Endothelial cell of umbilical vein (primary cell): Measurements from ENCODE around the gene NKTR. TPM values are rescaled to one million over a fixed set of nuclear protein-coding genes. Genes with fewer than 3 reads are reported as not detected.

Experiments
- BruUV-seq: library from RNA; stranded (reverse); fragments of 400-500 nt; replicated peaks from 2 replicates; lab custom pipeline; 2021; lab: Mats Ljungman, UMichigan
- CTCF ChIA-PET: fragments of 300-600, 350-600 bp; sonication (Branson Sonifier 250); formaldehyde crosslinking; loops from one replicate; lab custom pipeline; 2021; ENCODE audit warnings: antibody characterized with exemption, inconsistent platforms; lab: Charles Lee
- POLR2A ChIA-PET: fragments of 300-600, 350-600 bp; sonication (Branson Sonifier 250); formaldehyde crosslinking; loops from one replicate; lab custom pipeline; 2021; ENCODE audit warnings: antibody characterized with exemption, inconsistent platforms; lab: Charles Lee
- DNase-seq: peaks from one replicate; pipeline ENCODE4 v3.0.0-alpha.2; 2011; ENCODE audit warnings: low read depth, low spot score
- FAIRE-seq: peaks from 2 replicates; lab custom pipeline; 2011; peaks lifted over from hg19 to GRCh38; lab: Jason Lieb, UNC
- H2AFZ ChIP-seq: 2 replicates; pipeline ENCODE4 v1.6.0; 2012; ENCODE audit warnings: low read depth, low read length, control low read depth, inconsistent platforms
- H3K27ac ChIP-seq: 2 replicates; pipeline ENCODE4 v1.5.1; 2011; ENCODE audit warnings: low read depth, mild to moderate bottlenecking, control low read depth, low read length, moderate library complexity; ENCODE audit not compliant: insufficient read depth
- H3K27me3 ChIP-seq, 2 experiments: 2 replicates each; pipeline versions ENCODE4 v1.6.0 to v1.6.1; 2011; ENCODE audit warnings: low read length in 2 of 2, mixed read lengths in 1 of 2; ENCODE audit not compliant: control insufficient read depth in 2 of 2, insufficient read depth in 2 of 2
- H3K36me3 ChIP-seq, 2 experiments: 2 replicates in 1 of 2; 3 replicates in 1 of 2; pipeline ENCODE4 v1.5.1; 2011; ENCODE audit warnings: low read length in 2 of 2, mild to moderate bottlenecking in 1 of 2, moderate library complexity in 1 of 2; ENCODE audit not compliant: control insufficient read depth in 2 of 2, insufficient read depth in 2 of 2; ENCODE audit errors: extremely low read depth in 1 of 2
- H3K4me1 ChIP-seq: 3 replicates; pipeline ENCODE4 v1.5.1; 2011; ENCODE audit warnings: mild to moderate bottlenecking, low read length; ENCODE audit not compliant: control insufficient read depth, insufficient read depth; ENCODE audit errors: extremely low read depth
- H3K4me2 ChIP-seq: 2 replicates; pipeline ENCODE4 v1.6.1; 2011; ENCODE audit warnings: low read length, control low read depth, mixed read lengths; ENCODE audit not compliant: insufficient read depth
- H3K4me3 ChIP-seq, 3 experiments: fragments of 200-600 bp in 1 of 3; sonication (generic), shearing (Covaris generic) in 1 of 3; replicated peaks in 1 of 3; 2 replicates each; pipeline ENCODE4 v1.5.1; 2011 to 2016; ENCODE audit warnings: control low read depth in 3 of 3, low read length in 3 of 3, mild to moderate bottlenecking in 2 of 3, inconsistent platforms in 1 of 3, low read depth in 1 of 3, moderate library complexity in 1 of 3; ENCODE audit not compliant: insufficient read depth in 1 of 3
- H3K79me2 ChIP-seq: 2 replicates; pipeline ENCODE4 v1.6.0; 2012; ENCODE audit warnings: low read length, inconsistent platforms; ENCODE audit not compliant: control insufficient read depth, insufficient read depth
- H3K9ac ChIP-seq: replicated peaks from 2 replicates; pipeline ENCODE3; 2011; ENCODE audit warnings: low read length, control low read depth; ENCODE audit not compliant: insufficient read depth; ENCODE audit errors: extremely low read depth
- H3K9me1 ChIP-seq: replicated peaks from 3 replicates; pipeline ENCODE4 v1.6.0; 2011; ENCODE audit warnings: mild to moderate bottlenecking, low read length; ENCODE audit not compliant: control insufficient read depth, insufficient read depth; ENCODE audit errors: extremely low read depth
- H3K9me3 ChIP-seq: replicated peaks from 2 replicates; pipeline ENCODE4 v1.5.1; 2012; ENCODE audit warnings: low read length, inconsistent platforms; ENCODE audit not compliant: control insufficient read depth, insufficient read depth
- H4K20me1 ChIP-seq: replicated peaks from 2 replicates; pipeline ENCODE3; 2011; ENCODE audit warnings: mild to moderate bottlenecking, low read length; ENCODE audit not compliant: control insufficient read depth, insufficient read depth; ENCODE audit errors: extremely low read depth
- EZH2 ChIP-seq: IDR thresholded peaks from 2 replicates; pipeline ENCODE4 v1.6.1; 2012; ENCODE audit warnings: borderline replicate concordance, low read depth, mild to moderate bottlenecking, moderate library complexity, low read length, inconsistent platforms; ENCODE audit not compliant: severe bottlenecking
- FOS ChIP-seq: IDR thresholded peaks from 2 replicates; pipeline ENCODE4 v1.6.1; 2011; ENCODE audit warnings: mild to moderate bottlenecking, low read length, moderate library complexity, borderline replicate concordance; ENCODE audit not compliant: insufficient read depth
- GATA2 ChIP-seq: IDR thresholded peaks from 2 replicates; pipeline ENCODE4 v1.7.0; 2011; ENCODE audit warnings: low read depth, mild to moderate bottlenecking, moderate library complexity, mixed read lengths, low read length; ENCODE audit not compliant: insufficient read length, insufficient read depth
- JUN ChIP-seq: IDR thresholded peaks from 2 replicates; pipeline ENCODE4 v1.6.1; 2011; ENCODE audit warnings: borderline replicate concordance, low read depth; ENCODE audit not compliant: insufficient read length, insufficient read depth
- MYC ChIP-seq: IDR thresholded peaks from one replicate; pipeline ENCODE4 v1.6.1; 2011; ENCODE audit warnings: mild to moderate bottlenecking, low read depth, low read length
- POLR2A ChIP-seq: IDR thresholded peaks from 2 replicates; pipeline ENCODE4 v1.6.1; 2012; ENCODE audit warnings: low read depth, mild to moderate bottlenecking, control low read depth, low read length
- POLR2AphosphoS5 ChIP-seq: IDR thresholded peaks from 2 replicates; pipeline ENCODE4 v1.6.1; 2012; ENCODE audit warnings: low read depth, mild to moderate bottlenecking, control low read depth, low read length, moderate library complexity; ENCODE audit not compliant: insufficient read depth
- dilution Hi-C: fragments of 300-500 bp; cut with MboI; formaldehyde crosslinking; loops from one replicate; pipeline ENCODE4 v1.15.0; 2019; ENCODE audit warnings: low sequenced_read_pairs; ENCODE audit not compliant: extremely low pct_ligation_motif_present
- intact Hi-C: fragments of 100-400 bp; cut with micrococcal nuclease; formaldehyde crosslinking; loops from one replicate; pipeline ENCODE4 v1.10.0; 2022
- polyA plus RNA-seq, 4 experiments: library from polyadenylated mRNA; depleted of rRNA in 3 of 4; stranded (reverse) in 3 of 4; unstranded in 1 of 4; fragments of >200 nt; gene quantifications; 2 replicates each; pipeline versions ENCODE4 v1.2.1 to v1.2.3, GENCODE V29; 2011 to 2012; ENCODE audit warnings: missing spikeins in 1 of 4
- total RNA-seq: library from RNA; stranded (reverse); gene quantifications from 2 replicates; pipeline ENCODE4 v1.2.3, GENCODE V29; 2021
- TF ChIP-seq, protein P1 (sequence below): IDR thresholded peaks from 2 replicates; pipeline ENCODE4 v1.6.1; 2011; ENCODE audit not compliant: insufficient read depth, insufficient read length
- TF ChIP-seq, protein P2 (sequence below), 2 donors: IDR thresholded peaks; 1 replicate in 1 of 2; 2 replicates in 1 of 2; pipeline ENCODE4 v1.5.1; 2011; ENCODE audit warnings: low read length in 2 of 2, mild to moderate bottlenecking in 2 of 2, moderate library complexity in 2 of 2, control low read depth in 1 of 2, inconsistent platforms in 1 of 2, low read depth in 1 of 2; ENCODE audit not compliant: insufficient read depth in 1 of 2; ENCODE audit errors: extremely low read depth in 1 of 2

NKTR gene
- total and polyA plus RNA-seq, 2 donors (not counting 3 experiments of a cell fraction or from before 2014, with no cell fraction given), result 27.4 to 99.0 TPM

DNA sequence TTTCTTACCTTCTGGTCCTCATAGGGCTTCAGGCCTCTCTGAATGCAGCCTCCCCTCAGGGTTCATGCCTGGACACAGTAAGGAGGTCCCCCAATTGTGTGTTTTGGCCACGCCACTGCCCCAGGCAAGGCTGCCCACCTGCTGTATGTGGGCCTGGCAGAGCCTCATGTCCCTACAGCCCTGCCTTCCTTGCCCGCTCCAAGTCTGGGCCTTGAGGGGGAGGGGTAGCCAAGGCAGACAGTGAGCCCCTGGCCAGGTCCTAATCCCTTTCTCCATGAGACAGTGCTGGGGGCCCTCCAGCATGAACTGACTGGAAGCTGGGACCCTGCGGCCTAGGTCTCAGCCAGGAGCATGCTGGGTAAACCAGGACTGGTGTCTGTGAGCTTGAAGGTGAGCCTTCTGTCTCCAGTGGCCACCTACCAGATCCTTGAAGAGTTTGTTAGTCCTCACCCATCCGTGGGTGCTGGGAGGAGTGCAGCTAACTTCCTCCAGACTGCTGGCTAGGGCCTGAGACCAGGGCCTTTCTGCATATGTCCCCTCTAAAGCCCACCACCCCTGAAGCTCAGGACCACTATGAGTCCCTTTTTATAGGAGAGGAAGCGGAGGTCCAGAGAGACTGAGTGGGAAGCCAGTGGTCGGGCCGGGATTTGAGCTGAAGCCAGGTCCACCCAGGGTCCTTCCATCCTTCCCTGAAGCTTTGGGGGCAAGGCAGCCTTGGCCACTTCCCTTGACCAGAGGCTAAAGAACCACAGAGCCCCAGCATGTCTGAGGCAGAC is 61.7 kb downstream of the NKTR start:
- H3K4me3 ChIP-seq, result no peak overlapping the region
- no peaks in the 10 kb centered on the region for H3K9me1 ChIP-seq
- H3K79me2 ChIP-seq, result no peaks in the 10 kb centered on the region
- no peak overlapping the region for H3K27ac ChIP-seq
- H3K4me2 ChIP-seq, result no peak overlapping the region
- H3K36me3 ChIP-seq, result peaks cover 0 to 10% of the 10 kb centered on the region in 2 experiments
- POLR2A ChIA-PET, result no interaction called here
- intact Hi-C loops, result no loop called here
- no peaks in the 10 kb centered on the region for H3K4me1 ChIP-seq
- H3K9me3 ChIP-seq, result no peaks in the 10 kb centered on the region
- CTCF ChIA-PET, result no interaction called here
- no TSS peak for BruUV-seq
- H4K20me1 ChIP-seq, result no peaks in the 10 kb centered on the region
- H3K27me3 ChIP-seq, result no peaks in the 10 kb centered on the region
- TF ChIP-seq, protein P1, sequence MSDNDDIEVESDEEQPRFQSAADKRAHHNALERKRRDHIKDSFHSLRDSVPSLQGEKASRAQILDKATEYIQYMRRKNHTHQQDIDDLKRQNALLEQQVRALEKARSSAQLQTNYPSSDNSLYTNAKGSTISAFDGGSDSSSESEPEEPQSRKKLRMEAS, result no peak
- TF ChIP-seq FOS, result no peak
- TF ChIP-seq EZH2, result no peak
- TF ChIP-seq GATA2, result no peak
- TF ChIP-seq, protein P2, sequence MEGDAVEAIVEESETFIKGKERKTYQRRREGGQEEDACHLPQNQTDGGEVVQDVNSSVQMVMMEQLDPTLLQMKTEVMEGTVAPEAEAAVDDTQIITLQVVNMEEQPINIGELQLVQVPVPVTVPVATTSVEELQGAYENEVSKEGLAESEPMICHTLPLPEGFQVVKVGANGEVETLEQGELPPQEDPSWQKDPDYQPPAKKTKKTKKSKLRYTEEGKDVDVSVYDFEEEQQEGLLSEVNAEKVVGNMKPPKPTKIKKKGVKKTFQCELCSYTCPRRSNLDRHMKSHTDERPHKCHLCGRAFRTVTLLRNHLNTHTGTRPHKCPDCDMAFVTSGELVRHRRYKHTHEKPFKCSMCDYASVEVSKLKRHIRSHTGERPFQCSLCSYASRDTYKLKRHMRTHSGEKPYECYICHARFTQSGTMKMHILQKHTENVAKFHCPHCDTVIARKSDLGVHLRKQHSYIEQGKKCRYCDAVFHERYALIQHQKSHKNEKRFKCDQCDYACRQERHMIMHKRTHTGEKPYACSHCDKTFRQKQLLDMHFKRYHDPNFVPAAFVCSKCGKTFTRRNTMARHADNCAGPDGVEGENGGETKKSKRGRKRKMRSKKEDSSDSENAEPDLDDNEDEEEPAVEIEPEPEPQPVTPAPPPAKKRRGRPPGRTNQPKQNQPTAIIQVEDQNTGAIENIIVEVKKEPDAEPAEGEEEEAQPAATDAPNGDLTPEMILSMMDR (IDR thresholded peaks at IDR 0.05; ENCODE audit: extremely low read depth in 1 of 2, insufficient read depth in 1 of 2, low read depth in 1 of 2, low read length in 2 of 2), result no peak
- no peak for TF ChIP-seq MYC
- TF ChIP-seq JUN, result no peak
- no peak for TF ChIP-seq POLR2A
- no peak for TF ChIP-seq POLR2AphosphoS5
- dilution Hi-C loops, result no loop called here
- no peak for DNase-seq
- no peak for FAIRE-seq
- no peak overlapping the region for H3K9ac ChIP-seq
- H2AFZ ChIP-seq, result no peak overlapping the region
